T-helper 1 cell treated with Interleukin-12 subunit alpha and Interleukin-12 subunit beta and Interleukin-4 antibody, amounts not matched to agents 30 ng/mL and 1 ng/mL, for 36 hours (primary cell): ENCODE data around the gene IQCN. TPM values are rescaled to one million over a fixed set of nuclear protein-coding genes. Genes with fewer than 3 reads are reported as not detected.

Source experiments
- intact Hi-C: fragments of 100-400 bp; cut with micrococcal nuclease; formaldehyde crosslinking; loops from one replicate; pipeline ENCODE4 v1.15.1; 2024
- total RNA-seq: library from RNA; stranded (reverse); gene quantifications from 2 replicates; pipeline ENCODE4 v1.2.3, GENCODE V29; 2022

Gene IQCN
- total RNA-seq, 1 donor from 2014 or later: 4.6 TPM

DNA sequence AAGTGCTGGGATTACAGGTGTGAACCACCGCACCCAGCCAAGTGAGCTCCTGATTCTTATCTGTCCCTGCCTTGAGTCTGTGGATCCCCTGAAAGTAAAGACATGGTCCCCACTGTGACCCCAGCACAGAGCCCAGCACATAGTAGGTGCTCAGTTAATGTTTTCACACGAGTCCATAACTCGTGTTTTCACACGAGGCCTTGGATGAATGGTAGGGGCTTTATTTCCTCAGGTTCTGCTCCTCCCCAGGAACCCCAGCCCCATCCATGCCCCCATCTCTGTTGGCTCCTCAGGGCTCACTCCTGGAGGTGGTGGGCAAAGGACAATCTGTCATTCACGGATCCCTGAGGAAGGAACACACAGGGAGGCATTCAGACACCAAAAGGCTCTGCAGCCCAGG lies 24.4 kb downstream of the IQCN start:
- intact Hi-C loops: loop anchor here (5.0 kb wide), 1 partner anchor 188 kb away; no protein-coding TSS in a partner anchor

DNA sequence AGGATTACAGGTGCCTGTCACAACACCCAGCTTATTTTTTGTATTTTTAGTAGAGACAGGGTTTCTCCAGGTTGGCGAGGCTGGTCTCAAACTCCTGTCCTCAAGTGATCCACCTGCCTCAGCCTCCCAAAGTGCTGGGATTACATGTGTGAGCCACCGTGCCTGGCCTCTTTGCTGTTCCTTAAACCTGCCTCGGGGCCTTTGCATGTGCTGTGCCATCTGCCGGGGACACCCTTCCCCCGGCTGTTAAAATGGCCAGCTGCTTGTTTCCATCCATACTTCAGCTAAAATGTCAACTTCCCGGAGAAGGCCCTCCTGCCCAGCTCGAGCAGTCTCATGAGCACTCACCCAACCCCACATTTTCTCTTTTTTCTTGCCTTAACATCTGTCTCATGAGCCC lies 29.0 kb downstream of the IQCN start:
- intact Hi-C loops: no loop called here

- intact Hi-C loops: no loop called here
These were observed 34.9 kb downstream of the IQCN start for GRCh38 chr19:18239303-18239702.

- intact Hi-C loops: no loop called here
These were observed 40.1 kb downstream of the IQCN start for GRCh38 chr19:18234194-18234593.

DNA sequence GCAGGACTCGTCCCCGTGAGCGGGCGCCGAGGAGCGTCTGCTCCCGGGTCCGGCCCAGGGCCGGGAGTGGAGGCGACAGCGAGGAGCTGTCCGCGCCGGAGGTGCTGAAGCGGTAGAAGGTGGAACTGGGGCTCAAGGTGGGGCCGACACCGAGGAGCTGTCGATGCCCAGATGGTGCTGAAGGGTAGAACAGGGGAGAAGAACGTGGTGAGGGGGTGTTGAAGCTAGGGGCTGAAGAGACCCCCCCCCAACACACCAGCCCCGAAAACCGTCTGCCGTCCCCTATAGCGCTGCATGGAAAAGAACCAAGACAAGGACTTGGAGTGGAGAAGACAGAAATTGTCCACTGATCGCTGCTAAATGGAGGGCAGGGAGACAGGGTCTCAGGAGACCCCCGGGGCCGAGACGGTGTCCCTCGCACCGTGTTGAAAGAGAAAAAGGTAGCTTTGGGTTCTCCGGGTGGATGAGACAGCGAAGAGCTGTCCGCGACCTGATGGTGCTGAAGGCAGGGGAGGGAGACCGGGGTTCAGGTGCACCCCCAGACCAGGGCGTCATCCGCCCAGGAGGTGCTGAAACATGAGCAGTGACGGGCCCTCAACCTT lies 40.9 kb downstream of the IQCN start:
- intact Hi-C loops: no loop called here

- intact Hi-C loops: no loop called here
These were observed 41.6 kb downstream of the IQCN start for GRCh38 chr19:18232540-18233223.

- intact Hi-C loops: no loop called here
These were observed 42.5 kb downstream of the IQCN start for GRCh38 chr19:18231775-18232174.

GRCh38 chr19:18230941-18231734 lies 43.1 kb downstream of the IQCN start:
- intact Hi-C loops: no loop called here

DNA sequence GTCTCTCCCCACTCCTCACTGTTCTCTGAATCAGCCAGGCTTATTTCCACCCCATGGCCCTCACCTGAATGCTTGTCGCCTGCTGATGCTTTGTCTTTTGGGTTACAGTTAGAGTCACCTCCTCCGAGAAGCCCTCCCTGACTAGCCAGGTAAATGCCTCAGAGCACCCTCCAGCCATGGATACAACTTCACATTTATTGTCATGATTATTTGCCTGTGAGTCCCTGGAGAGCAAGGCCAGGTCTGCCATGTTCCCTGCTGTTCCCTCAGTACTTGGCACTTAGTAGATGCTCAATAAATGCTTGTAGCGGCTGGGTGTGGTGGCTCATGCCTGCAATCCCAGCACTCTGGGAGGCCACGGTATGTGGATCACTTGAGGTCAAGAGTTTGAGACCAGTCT lies 44.3 kb downstream of the IQCN start:
- intact Hi-C loops: loop anchor here (1.0 kb wide), 1 partner anchor 98 kb away; no protein-coding TSS in a partner anchor

GRCh38 chr19:18229474-18229873 lies 44.8 kb downstream of the IQCN start:
- intact Hi-C loops: loop anchor here (1.0 kb wide), 1 partner anchor 99 kb away; no protein-coding TSS in a partner anchor

DNA sequence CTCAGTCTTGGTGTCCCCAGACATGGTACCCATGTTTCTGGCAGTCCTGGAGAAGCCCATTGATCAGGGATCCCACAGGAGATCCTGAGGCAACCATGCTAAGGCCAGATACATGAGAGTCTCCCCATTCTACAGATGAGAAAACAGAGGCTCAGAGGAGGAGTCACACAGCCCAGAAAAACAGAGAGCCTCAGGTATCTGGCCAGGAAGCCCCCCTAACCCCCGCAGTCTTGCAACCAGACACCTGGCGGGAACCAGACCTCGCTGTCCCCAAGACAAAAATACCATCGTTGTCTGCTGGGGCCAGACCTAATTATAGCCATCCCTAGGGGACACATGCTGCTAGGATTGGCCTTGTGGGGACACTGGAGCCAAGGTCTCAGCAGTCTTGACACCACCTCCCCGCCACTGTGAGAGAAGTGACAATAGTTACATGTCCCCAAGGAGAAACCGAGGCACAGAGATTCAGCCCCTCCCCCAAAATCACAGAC lies 46.4 kb downstream of the IQCN start:
- intact Hi-C loops: loop anchor here (1.0 kb wide), 1 partner anchor 24 kb away; no protein-coding TSS in a partner anchor

GRCh38 chr19:18226956-18227780 lies 47.1 kb downstream of the IQCN start:
- intact Hi-C loops: loop anchor here (1.0 kb wide), 1 partner anchor 25 kb away; no protein-coding TSS in a partner anchor

DNA sequence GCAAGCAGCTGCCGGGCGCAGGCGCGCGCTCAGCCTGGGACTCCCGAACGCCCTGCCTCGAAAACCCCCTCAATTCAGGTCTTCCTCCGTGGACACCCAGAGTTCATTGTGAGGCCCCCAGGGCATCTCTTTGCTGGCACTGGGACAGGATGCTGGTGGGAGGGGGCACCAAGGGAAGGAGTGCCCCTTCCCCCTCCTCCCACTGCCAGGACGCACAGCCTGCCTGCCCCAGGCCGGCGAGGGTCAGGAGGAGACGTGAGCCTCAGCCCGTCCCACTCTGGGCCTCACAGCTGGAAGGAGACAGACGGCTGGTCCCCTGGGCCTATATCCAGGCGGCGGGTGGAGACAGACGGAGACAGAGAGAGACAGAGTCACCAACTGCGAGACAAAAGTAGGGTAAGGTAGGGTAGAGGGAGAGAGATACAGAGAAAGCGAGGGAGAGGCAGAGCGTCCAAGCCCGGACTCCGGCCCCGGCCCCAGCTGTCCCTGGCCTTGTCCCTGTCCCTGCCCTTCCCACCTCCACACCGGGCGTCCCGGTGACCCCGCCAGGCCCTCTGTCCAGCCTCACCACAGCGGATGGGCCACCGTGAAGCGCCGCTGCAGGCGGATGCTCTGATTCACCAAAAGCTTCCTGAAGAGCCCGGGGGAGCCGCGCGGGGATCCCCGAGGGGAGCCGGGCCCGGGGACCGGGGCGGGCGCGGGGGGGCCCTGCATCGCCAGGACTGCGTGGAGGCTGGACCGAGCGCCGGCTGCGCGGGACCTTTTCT lies 48.4 kb downstream of the IQCN start, which contains the start of gene PDE4C:
Gene PDE4C, minus strand, starts transcription at position 737 of the 767 bp plus-strand sequence. Its CDS starts 23 bp downstream, at position 714.
- intact Hi-C loops: no loop called here

DNA sequence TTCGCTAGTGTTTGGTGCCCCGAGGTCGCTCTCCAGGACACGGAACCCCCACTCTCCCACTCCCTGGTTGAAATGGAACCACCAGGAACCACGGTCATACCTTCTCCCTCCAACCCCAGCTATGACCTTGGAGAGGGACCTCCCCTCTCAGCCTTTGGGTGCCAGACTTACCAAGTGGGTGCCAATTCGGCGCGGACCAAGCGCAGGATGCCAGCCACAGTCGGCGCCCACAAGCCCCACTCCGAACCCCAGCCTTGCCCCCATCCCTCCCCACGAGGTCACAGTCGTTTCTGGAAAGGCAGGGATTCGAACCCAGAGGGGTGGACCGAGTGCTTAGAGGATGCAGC lies 48.9 kb downstream of the IQCN start:
- intact Hi-C loops: no loop called here

DNA sequence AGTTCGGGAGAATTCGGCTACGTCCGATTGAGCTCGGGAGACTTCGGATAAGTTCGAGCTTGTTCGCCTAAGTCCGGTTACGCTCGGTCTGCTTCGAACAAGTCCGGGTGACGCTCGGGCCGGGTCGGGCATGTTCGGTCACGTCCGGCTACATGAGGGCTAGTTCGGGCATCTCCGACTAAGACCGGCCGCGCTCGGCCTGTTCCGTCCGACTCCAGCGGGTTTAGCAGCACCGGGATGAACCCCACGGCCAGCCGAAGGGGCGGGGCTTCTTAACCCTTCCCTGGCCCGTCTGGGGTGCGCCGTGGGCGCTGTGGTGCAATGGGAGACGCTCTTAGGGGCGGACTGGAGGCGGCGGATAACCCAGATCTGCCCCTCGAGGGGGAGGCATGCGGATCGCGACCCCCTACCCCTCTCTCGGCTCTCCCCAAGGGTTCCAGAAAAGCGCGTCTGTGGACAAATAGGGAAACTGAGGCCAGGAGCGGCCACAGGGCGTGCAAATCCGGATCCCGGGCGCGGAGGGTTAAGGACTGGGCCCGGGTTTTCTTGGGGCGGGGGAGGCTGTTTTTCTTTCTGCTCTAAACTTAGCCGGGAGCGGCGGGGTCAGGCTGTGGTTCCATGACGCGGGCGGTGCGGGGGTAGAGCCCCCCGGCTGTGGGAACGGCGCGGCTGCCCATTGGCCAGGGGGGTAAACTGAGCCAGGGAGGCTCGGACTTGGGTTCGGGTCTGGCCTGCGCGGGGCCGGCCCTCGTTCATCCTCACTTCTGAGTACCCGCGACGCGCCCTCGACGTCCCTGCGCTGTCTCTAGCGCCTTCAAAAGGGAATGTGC lies 49.5 kb downstream of the IQCN start:
- intact Hi-C loops: loop anchor here (1.0 kb wide), 2 partner anchors 20 to 72 kb away; partner anchors contain the start of gene RAB3A

GRCh38 chr19:18223860-18224524 lies 50.3 kb downstream of the IQCN start:
- intact Hi-C loops: loop anchor here (1.0 kb wide), 2 partner anchors 20 to 72 kb away; partner anchors contain the start of gene RAB3A

GRCh38 chr19:18221815-18222725 lies 52.2 kb downstream of the IQCN start:
- intact Hi-C loops: no loop called here
